H1 (cell line): Measurements from ENCODE around the gene TPRA1. TPM values are rescaled to one million over a fixed set of nuclear protein-coding genes. Genes with fewer than 3 reads are reported as not detected.

Source experiments
- CTCF ChIA-PET: fragments of 300-600 bp; sonication (Branson Sonifier 250); formaldehyde crosslinking; loops from one replicate; lab custom pipeline; 2021; ENCODE audit not compliant: partially characterized antibody; lab: Charles Lee
- POLR2A ChIA-PET: fragments of 300-600 bp; sonication (Branson Sonifier 250); formaldehyde crosslinking; loops from one replicate; lab custom pipeline; 2021; ENCODE audit warnings: inconsistent platforms; ENCODE audit not compliant: partially characterized antibody; lab: Charles Lee
- DNase-seq, 2 experiments: peaks; one replicate each; pipeline versions ENCODE4 v3.0.0 to v3.0.0-alpha.2; 2010 to 2022; ENCODE audit warnings: low spot score in 2 of 2, low read depth in 1 of 2, mixed read lengths in 1 of 2
- FAIRE-seq: peaks from 2 replicates; lab custom pipeline; 2011; peaks lifted over from hg19 to GRCh38; lab: Jason Lieb, UNC
- H2AFZ ChIP-seq: 2 replicates; pipeline ENCODE4 v1.8.1; 2012; ENCODE audit warnings: low read length, inconsistent platforms
- H2AK5ac ChIP-seq: 2 replicates; pipeline ENCODE4 v1.6.1; 2013; ENCODE audit warnings: low read depth, low read length
- H2BK120ac ChIP-seq: replicated peaks from 2 replicates; pipeline ENCODE3; 2013; ENCODE audit warnings: low read depth, low read length, inconsistent platforms
- H2BK12ac ChIP-seq: 2 replicates; pipeline ENCODE4 v1.6.1; 2013; ENCODE audit warnings: low read depth, low read length
- H2BK15ac ChIP-seq: 2 replicates; pipeline ENCODE4 v1.6.1; 2013; ENCODE audit warnings: low read length
- H2BK20ac ChIP-seq: 2 replicates; pipeline ENCODE4 v1.6.1; 2013; ENCODE audit warnings: low read length
- H2BK5ac ChIP-seq: 2 replicates; pipeline ENCODE4 v1.6.1; 2013; ENCODE audit warnings: low read depth, low read length
- H3K14ac ChIP-seq: 2 replicates; pipeline ENCODE4 v1.6.1; 2013; ENCODE audit warnings: inconsistent platforms; ENCODE audit not compliant: insufficient read length
- H3K18ac ChIP-seq: 2 replicates; pipeline ENCODE4 v1.6.1; 2013; ENCODE audit warnings: low read length; ENCODE audit errors: extremely low read depth
- H3K23ac ChIP-seq: 2 replicates; pipeline ENCODE4 v1.6.1; 2013; ENCODE audit warnings: inconsistent platforms; ENCODE audit not compliant: insufficient read length
- H3K23me2 ChIP-seq: 2 replicates; pipeline ENCODE4 v1.6.1; 2013; ENCODE audit warnings: low read depth, low read length
- H3K27ac ChIP-seq: 2 replicates; pipeline ENCODE4 v1.6.1; 2011; ENCODE audit warnings: low read depth, low read length, inconsistent platforms
- H3K27me3 ChIP-seq, 4 experiments: replicated peaks in 1 of 4; 1 replicate in 1 of 4; 2 replicates in 3 of 4; pipeline versions ENCODE4 v1.6.1 to v1.8.1; 2011 to 2013; ENCODE audit warnings: low read length in 3 of 4, mild to moderate bottlenecking in 3 of 4, inconsistent platforms in 2 of 4, mixed read lengths in 2 of 4, moderate library complexity in 1 of 4; ENCODE audit not compliant: control insufficient read depth in 3 of 4, insufficient read depth in 3 of 4; ENCODE audit errors: extremely low read depth in 1 of 4
- H3K36me3 ChIP-seq, 4 experiments: 2 replicates each; pipeline versions ENCODE4 v1.6.1 to v1.8.1; 2011 to 2013; ENCODE audit warnings: mild to moderate bottlenecking in 4 of 4, low read length in 3 of 4, moderate library complexity in 2 of 4, control low read depth in 1 of 4, inconsistent platforms in 1 of 4; ENCODE audit not compliant: insufficient read depth in 4 of 4, control insufficient read depth in 2 of 4
- H3K4ac ChIP-seq: replicated peaks from 2 replicates; pipeline ENCODE3; 2013; ENCODE audit warnings: low read length, low read depth, mixed read lengths, inconsistent platforms; ENCODE audit not compliant: insufficient read length
- H3K4me1 ChIP-seq, 4 experiments: replicated peaks in 1 of 4; 1 replicate in 1 of 4; 2 replicates in 3 of 4; pipeline versions ENCODE4 v1.6.1 to v1.8.1; 2011 to 2013; ENCODE audit warnings: low read length in 3 of 4, inconsistent platforms in 2 of 4, mixed read lengths in 1 of 4; ENCODE audit not compliant: insufficient read depth in 4 of 4, control insufficient read depth in 3 of 4
- H3K4me2 ChIP-seq, 2 experiments: 2 replicates each; pipeline versions ENCODE4 v1.6.1 to v1.8.1; 2011 to 2013; ENCODE audit warnings: low read depth in 2 of 2, low read length in 2 of 2, control low read depth in 1 of 2, inconsistent platforms in 1 of 2, mild to moderate bottlenecking in 1 of 2; ENCODE audit not compliant: insufficient read depth in 1 of 2
- H3K4me3 ChIP-seq, 4 experiments: fragments of 200-600, 300-600 bp in 1 of 4; sonication (generic), shearing (Covaris generic), sonication (Bioruptor Twin) in 1 of 4; 2 replicates each; pipeline versions ENCODE4 v1.5.1 to v1.8.1; 2011 to 2016; ENCODE audit warnings: low read length in 4 of 4, low read depth in 3 of 4, control low read depth in 2 of 4, inconsistent platforms in 2 of 4, mild to moderate bottlenecking in 2 of 4, mixed read lengths in 1 of 4, moderate library complexity in 1 of 4; ENCODE audit not compliant: insufficient read depth in 2 of 4; ENCODE audit errors: extremely low read depth in 1 of 4
- H3K56ac ChIP-seq: replicated peaks from 2 replicates; pipeline ENCODE3; 2013; ENCODE audit warnings: low read depth, mild to moderate bottlenecking, mixed read lengths, low read length, inconsistent platforms; ENCODE audit not compliant: insufficient read length
- H3K79me1 ChIP-seq: 2 replicates; pipeline ENCODE4 v1.6.1; 2013; ENCODE audit warnings: low read depth, low read length, control low read depth
- H3K79me2 ChIP-seq, 2 experiments: 2 replicates each; pipeline versions ENCODE4 v1.6.1 to v1.8.1; 2012 to 2013; ENCODE audit warnings: low read length in 2 of 2, mild to moderate bottlenecking in 2 of 2, inconsistent platforms in 1 of 2; ENCODE audit not compliant: insufficient read depth in 2 of 2, control insufficient read depth in 1 of 2
- H3K9ac ChIP-seq, 4 experiments: replicated peaks in 1 of 4; 1 replicate in 1 of 4; 2 replicates in 3 of 4; pipeline versions ENCODE4 v1.6.1 to v1.8.1; 2011 to 2013; ENCODE audit warnings: low read depth in 3 of 4, low read length in 3 of 4, control low read depth in 2 of 4, mild to moderate bottlenecking in 2 of 4, moderate library complexity in 2 of 4, inconsistent platforms in 1 of 4; ENCODE audit errors: extremely low read depth in 1 of 4
- H3K9me3 ChIP-seq, 2 experiments: 2 replicates each; pipeline versions ENCODE4 v1.6.1 to v1.8.1; 2012 to 2013; ENCODE audit warnings: mild to moderate bottlenecking in 2 of 2, moderate library complexity in 2 of 2, control low read depth in 1 of 2, inconsistent platforms in 1 of 2, low read depth in 1 of 2, low read length in 1 of 2, mixed read lengths in 1 of 2; ENCODE audit not compliant: insufficient read depth in 2 of 2
- H4K20me1 ChIP-seq, 2 experiments: replicated peaks in 1 of 2; 2 replicates each; pipeline versions ENCODE3 to v1.8.1; 2011 to 2013; ENCODE audit warnings: inconsistent platforms in 2 of 2, low read length in 2 of 2, mild to moderate bottlenecking in 1 of 2; ENCODE audit not compliant: insufficient read depth in 2 of 2, control insufficient read depth in 1 of 2
- H4K5ac ChIP-seq: 2 replicates; pipeline ENCODE4 v1.6.1; 2013; ENCODE audit warnings: low read length, low read depth, mixed read lengths, inconsistent platforms; ENCODE audit not compliant: insufficient read length
- H4K8ac ChIP-seq: 2 replicates; pipeline ENCODE4 v1.8.0; 2013; ENCODE audit warnings: mild to moderate bottlenecking, moderate library complexity, low read length, inconsistent platforms; ENCODE audit not compliant: insufficient read depth; ENCODE audit errors: extremely low read depth
- H4K91ac ChIP-seq: replicated peaks from 2 replicates; pipeline ENCODE3; 2013; ENCODE audit warnings: low read length, mixed read lengths, inconsistent platforms; ENCODE audit not compliant: insufficient read length
- CHD1 ChIP-seq: IDR thresholded peaks from 2 replicates; pipeline ENCODE4 v1.6.1; 2012; ENCODE audit warnings: low read depth, low read length, improper control_type of control experiment
- EZH2 ChIP-seq: fragments of 200-600 bp; sonication (generic); IDR thresholded peaks from 2 replicates; pipeline ENCODE4 v1.7.1; 2012; ENCODE audit warnings: low read depth, mild to moderate bottlenecking, moderate library complexity, low read length, inconsistent platforms; ENCODE audit not compliant: severe bottlenecking
- GABPA ChIP-seq: IDR thresholded peaks from 2 replicates; pipeline ENCODE4 v1.6.1; 2011; ENCODE audit warnings: mild to moderate bottlenecking, low read length, moderate library complexity, borderline replicate concordance; ENCODE audit not compliant: insufficient read depth
- KDM4A ChIP-seq: IDR thresholded peaks from one replicate; pipeline ENCODE4 v1.7.1; 2012; ENCODE audit warnings: low read depth, mild to moderate bottlenecking, moderate library complexity, low read length, inconsistent platforms; ENCODE audit not compliant: severe bottlenecking
- NANOG ChIP-seq: IDR thresholded peaks from 2 replicates; pipeline ENCODE4 v1.6.1; 2011; ENCODE audit warnings: low read length, low read depth, mild to moderate bottlenecking, inconsistent platforms; ENCODE audit not compliant: insufficient read depth, poor library complexity, severe bottlenecking
- SIX5 ChIP-seq: IDR thresholded peaks from 2 replicates; pipeline ENCODE4 v1.6.1; 2011; ENCODE audit warnings: mild to moderate bottlenecking, low read depth, low read length
- TAF7 ChIP-seq: optimal IDR thresholded peaks from 2 replicates; pipeline ENCODE3; 2011; ENCODE audit warnings: low read depth, mild to moderate bottlenecking, inconsistent platforms, low read length, moderate library complexity, borderline replicate concordance
- TEAD4 ChIP-seq: IDR thresholded peaks from 2 replicates; pipeline ENCODE4 v1.6.1; 2012; ENCODE audit warnings: low read depth, low read length, inconsistent platforms, mixed read lengths
- WGBS, 2 experiments: shearing (Covaris generic) in 1 of 2; methylation state at CpG; one replicate each; pipeline versions ENCODE4 v1.1.6 to v1.1.7; 2013 to 2015; ENCODE audit warnings: low lambda C conversion rate in 2 of 2, mixed read lengths in 2 of 2, inconsistent platforms in 1 of 2, low coverage in 1 of 2, missing lambda C conversion rate in 1 of 2; ENCODE audit not compliant: insufficient replicate concordance in 2 of 2, insufficient coverage in 1 of 2, insufficient read length in 1 of 2; ENCODE audit errors: extremely low coverage in 1 of 2, missing lambda C conversion rate in 1 of 2; 5-methylcytosine and 5-hydroxymethylcytosine counted together
- polyA plus RNA-seq, 7 experiments: library from polyadenylated mRNA; depleted of rRNA in 3 of 7; stranded (reverse) in 5 of 7; unstranded in 2 of 7; fragments of >200 nt in 5 of 7; fragments of 200-250 nt in 2 of 7; gene quantifications; 1 replicate in 5 of 7; 2 replicates in 1 of 7; 4 replicates in 1 of 7; pipeline versions ENCODE4 v1.2.1 to v1.2.3, GENCODE V29; 2011 to 2013; ENCODE audit warnings: missing spikeins in 2 of 7, mixed read lengths in 2 of 7
- total RNA-seq: library from RNA; stranded (reverse); fragmentation: NEBNext Ultra II Directional; extraction: Animal tissue kit (Norgen Biotek cat#: 25700); gene quantifications from 2 replicates; pipeline ENCODE4 v1.2.1, GENCODE V29; 2021

The TPRA1 gene
- total and polyA plus RNA-seq, 2 of the 8 experiments (the other 6 are each of a cell fraction or from before 2014, with no cell fraction given), result 18.8 to 38.5 TPM

- H3K23ac ChIP-seq, result no peak overlapping the region
- H3K14ac ChIP-seq, result no peak overlapping the region
- no peak overlapping the region for H2BK12ac ChIP-seq
- no peak overlapping the region for H2AK5ac ChIP-seq
- H3K9me3 ChIP-seq, result no peaks in the 10 kb centered on the region
- no peak overlapping the region for H3K56ac ChIP-seq
- peaks cover 0 to under 1% of the 10 kb centered on the region in 2 experiments for H4K20me1 ChIP-seq
- H3K79me1 ChIP-seq, result peaks cover 11% of the 10 kb centered on the region; the same call in 1 of the 2 replicates
- no peak overlapping the region for H2AFZ ChIP-seq
- H2BK15ac ChIP-seq, result no peak overlapping the region
- peaks cover 6 to 14% (median 10%) of the 10 kb centered on the region in 4 experiments for H3K36me3 ChIP-seq
- H2BK120ac ChIP-seq, result no peak overlapping the region
- CTCF ChIA-PET, result interaction anchor here (1.1 to 3.3 kb wide), 4 partner anchors 17 to 101 kb away, joined by 4 to 13 read pairs (median 6); no protein-coding TSS in a partner anchor
- DNase-seq (no peak), FAIRE-seq (no peak)
- H4K91ac ChIP-seq, result no peak overlapping the region
- peaks cover 12% of the 10 kb centered on the region; the same call in 1 of the 2 replicates for H3K23me2 ChIP-seq
- no peak overlapping the region for H2BK5ac ChIP-seq
- no peak overlapping the region for H3K4me2 ChIP-seq
- H4K8ac ChIP-seq, result no peak overlapping the region
- no peak overlapping the region for H2BK20ac ChIP-seq
- H3K27me3 ChIP-seq, result peaks cover 0 to 2% (median 0%) of the 10 kb centered on the region in 4 experiments; a peak in 1 of 7 replicates
- peaks cover 14 to 19% (median 16%) of the 10 kb centered on the region in 4 experiments for H3K4me1 ChIP-seq
- H3K18ac ChIP-seq, result no peak overlapping the region
- no peak overlapping the region for H3K27ac ChIP-seq
- WGBS, 2 experiments, result 81% methylated on average over 4 of the region's 4 CpGs; no CpG with 5 or more reads in 1 of the 2 experiments
- H4K5ac ChIP-seq, result no peak overlapping the region
- peaks cover 13 to 20% of the 10 kb centered on the region in 2 experiments for H3K79me2 ChIP-seq
- POLR2A ChIA-PET, result interaction anchor here (0.8 to 10.3 kb wide), 5 partner anchors 8 to 95 kb away, joined by 3 to 175 read pairs (median 10); no protein-coding TSS in a partner anchor
- H3K9ac ChIP-seq, result no peak overlapping the region
- H3K4me3 ChIP-seq, result no peak overlapping the region
- no peak overlapping the region for H3K4ac ChIP-seq
- no peak for TF ChIP-seq TEAD4
- TF ChIP-seq GABPA, result no peak
- TF ChIP-seq CHD1, result no peak
- no peak for TF ChIP-seq SIX5
- no peak for TF ChIP-seq TAF7
- TF ChIP-seq KDM4A, result no peak
- no peak for TF ChIP-seq EZH2
- no peak for TF ChIP-seq NANOG
Measured at GRCh38 chr3:127595303-127595702, 4.8 kb upstream of the TPRA1 start.
